ENCODE results near the gene KIRREL3.

- TF ChIP-seq, protein P1, sequence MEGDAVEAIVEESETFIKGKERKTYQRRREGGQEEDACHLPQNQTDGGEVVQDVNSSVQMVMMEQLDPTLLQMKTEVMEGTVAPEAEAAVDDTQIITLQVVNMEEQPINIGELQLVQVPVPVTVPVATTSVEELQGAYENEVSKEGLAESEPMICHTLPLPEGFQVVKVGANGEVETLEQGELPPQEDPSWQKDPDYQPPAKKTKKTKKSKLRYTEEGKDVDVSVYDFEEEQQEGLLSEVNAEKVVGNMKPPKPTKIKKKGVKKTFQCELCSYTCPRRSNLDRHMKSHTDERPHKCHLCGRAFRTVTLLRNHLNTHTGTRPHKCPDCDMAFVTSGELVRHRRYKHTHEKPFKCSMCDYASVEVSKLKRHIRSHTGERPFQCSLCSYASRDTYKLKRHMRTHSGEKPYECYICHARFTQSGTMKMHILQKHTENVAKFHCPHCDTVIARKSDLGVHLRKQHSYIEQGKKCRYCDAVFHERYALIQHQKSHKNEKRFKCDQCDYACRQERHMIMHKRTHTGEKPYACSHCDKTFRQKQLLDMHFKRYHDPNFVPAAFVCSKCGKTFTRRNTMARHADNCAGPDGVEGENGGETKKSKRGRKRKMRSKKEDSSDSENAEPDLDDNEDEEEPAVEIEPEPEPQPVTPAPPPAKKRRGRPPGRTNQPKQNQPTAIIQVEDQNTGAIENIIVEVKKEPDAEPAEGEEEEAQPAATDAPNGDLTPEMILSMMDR (IDR thresholded peaks at IDR 0.05): no peak
- TF ChIP-seq POLR2A (IDR thresholded peaks at IDR 0.05) (no peak), EP300 (IDR thresholded peaks at IDR 0.05) (no peak)
These were observed 579.8 kb downstream of the KIRREL3 start for GRCh38 chr11:126420698-126421256.

All from ovary (tissue), 3 donors.